Adrenal gland (tissue), 5 donors: ENCODE data around the gene YWHAQ.

Experiments used
- CTCF ChIP-seq, 6 experiments: fragments of 450-650 bp in 4 of 6; fragments of 200-600 bp in 2 of 6; sonication (generic) in 1 of 6; IDR thresholded peaks; 1 replicate in 5 of 6; 2 replicates in 1 of 6; pipeline versions ENCODE4 v1.5.1 to v1.8.0; 2016 to 2021; ENCODE audit warnings: antibody characterized with exemption in 6 of 6, mild to moderate bottlenecking in 2 of 6, moderate library complexity in 1 of 6
- POLR2A ChIP-seq, 2 donors: fragments of 450-650 bp; IDR thresholded peaks; one replicate each; pipeline ENCODE4 v1.6.1; 2017; ENCODE audit warnings: antibody characterized with exemption in 2 of 2, mild to moderate bottlenecking in 2 of 2, moderate library complexity in 1 of 2
- donor health status: DM: no; HTN: no; CAD: no.

- TF ChIP-seq POLR2A (IDR thresholded peaks at IDR 0.05): no peak
- no peak for TF ChIP-seq CTCF (IDR thresholded peaks at IDR 0.05)
Measured at GRCh38 chr2:9538000-9538507, 92.7 kb downstream of the YWHAQ start.
